Measurements from ENCODE around the gene PRRG3. TPM values are rescaled to one million over a fixed set of nuclear protein-coding genes. Genes with fewer than 3 reads are reported as not detected.

Gene PRRG3
- total RNA-seq, 4 donors from 2014 or later, result 0.19 to 0.40 TPM; not detected in 2

DNA sequence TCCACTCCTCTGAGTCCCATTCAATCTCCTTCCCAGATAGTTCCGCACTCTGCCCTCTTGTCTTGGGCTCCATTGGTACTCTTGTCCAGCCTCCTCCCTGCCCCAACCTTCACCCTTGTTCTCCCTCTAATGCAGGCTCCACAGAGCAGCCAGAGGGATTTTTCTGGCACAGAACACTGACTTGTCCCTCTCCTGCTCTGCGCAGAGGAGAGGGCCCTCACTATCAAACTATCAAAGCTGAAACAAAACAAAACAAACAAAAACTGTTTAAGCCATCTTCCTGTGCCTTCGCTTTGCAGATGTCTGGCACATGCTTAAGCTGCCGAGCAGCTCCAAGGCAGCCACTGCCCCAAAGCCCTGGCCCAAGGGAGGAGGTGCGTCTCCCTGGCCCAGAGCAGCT is 42.2 kb downstream of the PRRG3 start:
- Histone ChIP-seq H3K4me3 (no peak overlapping the region), H3K27ac (no peak overlapping the region), H3K36me3 (no peaks in the 10 kb centered on the region), H3K9me3 (no peaks in the 10 kb centered on the region), H3K27me3 (no peaks in the 10 kb centered on the region), H3K4me1 (no peaks in the 10 kb centered on the region)
- TF ChIP-seq, protein P1, sequence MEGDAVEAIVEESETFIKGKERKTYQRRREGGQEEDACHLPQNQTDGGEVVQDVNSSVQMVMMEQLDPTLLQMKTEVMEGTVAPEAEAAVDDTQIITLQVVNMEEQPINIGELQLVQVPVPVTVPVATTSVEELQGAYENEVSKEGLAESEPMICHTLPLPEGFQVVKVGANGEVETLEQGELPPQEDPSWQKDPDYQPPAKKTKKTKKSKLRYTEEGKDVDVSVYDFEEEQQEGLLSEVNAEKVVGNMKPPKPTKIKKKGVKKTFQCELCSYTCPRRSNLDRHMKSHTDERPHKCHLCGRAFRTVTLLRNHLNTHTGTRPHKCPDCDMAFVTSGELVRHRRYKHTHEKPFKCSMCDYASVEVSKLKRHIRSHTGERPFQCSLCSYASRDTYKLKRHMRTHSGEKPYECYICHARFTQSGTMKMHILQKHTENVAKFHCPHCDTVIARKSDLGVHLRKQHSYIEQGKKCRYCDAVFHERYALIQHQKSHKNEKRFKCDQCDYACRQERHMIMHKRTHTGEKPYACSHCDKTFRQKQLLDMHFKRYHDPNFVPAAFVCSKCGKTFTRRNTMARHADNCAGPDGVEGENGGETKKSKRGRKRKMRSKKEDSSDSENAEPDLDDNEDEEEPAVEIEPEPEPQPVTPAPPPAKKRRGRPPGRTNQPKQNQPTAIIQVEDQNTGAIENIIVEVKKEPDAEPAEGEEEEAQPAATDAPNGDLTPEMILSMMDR (IDR thresholded peaks at IDR 0.05), result no peak
- no peak for TF ChIP-seq POLR2A (IDR thresholded peaks at IDR 0.05)
- DNase-seq, result no peak

- no peaks in the 10 kb centered on the region for H3K36me3 ChIP-seq
- TF ChIP-seq POLR2A (IDR thresholded peaks at IDR 0.05), result no peak
- TF ChIP-seq, protein P1 (IDR thresholded peaks at IDR 0.05), result no peak
- no peaks in the 10 kb centered on the region for H3K9me3 ChIP-seq
- H3K4me1 ChIP-seq, result no peaks in the 10 kb centered on the region
- H3K4me3 ChIP-seq, result no peak overlapping the region
- no peak overlapping the region for H3K27ac ChIP-seq
- no peaks in the 10 kb centered on the region for H3K27me3 ChIP-seq
- DNase-seq, result no peak
Observed at GRCh38 chrX:151738751-151739150, 43.5 kb downstream of the PRRG3 start.

GRCh38 chrX:151741606-151742005 is 46.3 kb downstream of the PRRG3 start:
- no peak for TF ChIP-seq POLR2A (IDR thresholded peaks at IDR 0.05)
- TF ChIP-seq, protein P1 (IDR thresholded peaks at IDR 0.05), result no peak
- Histone ChIP-seq H3K36me3 (no peaks in the 10 kb centered on the region), H3K9me3 (no peaks in the 10 kb centered on the region), H3K27me3 (no peaks in the 10 kb centered on the region), H3K4me1 (no peaks in the 10 kb centered on the region), H3K27ac (no peak overlapping the region), H3K4me3 (no peak overlapping the region)
- DNase-seq, result no peak

- TF ChIP-seq, protein P1 (IDR thresholded peaks at IDR 0.05), result no peak
- TF ChIP-seq POLR2A (IDR thresholded peaks at IDR 0.05), result no peak
- Histone ChIP-seq H3K27ac (no peak overlapping the region), H3K4me3 (no peak overlapping the region), H3K36me3 (no peaks in the 10 kb centered on the region), H3K4me1 (no peaks in the 10 kb centered on the region), H3K9me3 (no peaks in the 10 kb centered on the region), H3K27me3 (no peaks in the 10 kb centered on the region)
- no peak for DNase-seq
Observed at GRCh38 chrX:151742311-151742710, 47.1 kb downstream of the PRRG3 start.

DNA sequence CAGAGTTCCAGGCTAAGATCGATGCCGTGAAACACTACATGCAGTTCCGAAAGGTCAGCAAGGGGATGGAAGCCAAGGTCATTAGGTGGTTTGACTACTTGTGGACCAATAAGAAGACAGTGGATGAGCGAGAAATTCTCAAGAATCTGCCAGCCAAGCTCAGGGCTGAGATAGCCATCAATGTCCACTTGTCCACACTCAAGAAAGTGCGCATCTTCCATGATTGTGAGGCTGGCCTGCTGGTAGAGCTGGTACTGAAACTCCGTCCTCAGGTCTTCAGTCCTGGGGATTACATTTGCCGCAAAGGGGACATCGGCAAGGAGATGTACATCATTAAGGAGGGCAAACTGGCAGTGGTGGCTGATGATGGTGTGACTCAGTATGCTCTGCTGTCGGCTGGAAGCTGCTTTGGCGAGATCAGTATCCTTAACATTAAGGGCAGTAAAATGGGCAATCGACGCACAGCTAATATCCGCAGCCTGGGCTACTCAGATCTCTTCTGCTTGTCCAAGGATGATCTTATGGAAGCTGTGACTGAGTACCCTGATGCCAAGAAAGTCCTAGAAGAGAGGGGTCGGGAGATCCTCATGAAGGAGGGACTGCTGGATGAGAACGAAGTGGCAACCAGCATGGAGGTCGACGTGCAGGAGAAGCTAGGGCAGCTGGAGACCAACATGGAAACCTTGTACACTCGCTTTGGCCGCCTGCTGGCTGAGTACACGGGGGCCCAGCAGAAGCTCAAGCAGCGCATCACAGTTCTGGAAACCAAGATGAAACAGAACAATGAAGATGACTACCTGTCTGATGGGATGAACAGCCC is 48.6 kb downstream of the PRRG3 start:
- DNase-seq, result no peak

GRCh38 chrX:151745651-151746050 is 50.4 kb downstream of the PRRG3 start:
- no peak overlapping the region for H3K4me3 ChIP-seq
- no peak overlapping the region for H3K27ac ChIP-seq
- no peaks in the 10 kb centered on the region for H3K36me3 ChIP-seq
- TF ChIP-seq, protein P1 (IDR thresholded peaks at IDR 0.05), result no peak
- TF ChIP-seq POLR2A (IDR thresholded peaks at IDR 0.05), result no peak
- H3K4me1 ChIP-seq, result no peaks in the 10 kb centered on the region
- no peak for DNase-seq
- no peaks in the 10 kb centered on the region for H3K9me3 ChIP-seq
- H3K27me3 ChIP-seq, result no peaks in the 10 kb centered on the region

More for the DNA sequence above, 48.6 kb downstream of the PRRG3 start:
- Histone ChIP-seq H3K4me1 (no peaks in the 10 kb centered on the region), H3K9me3 (no peaks in the 10 kb centered on the region), H3K36me3 (no peaks in the 10 kb centered on the region), H3K4me3 (no peak overlapping the region), H3K27me3 (no peaks in the 10 kb centered on the region), H3K27ac (no peak overlapping the region)
- no peak for TF ChIP-seq POLR2A (IDR thresholded peaks at IDR 0.05)

Measured in Peyer's patch (tissue), 4 donors.